Mesenchymal stem cell (in vitro differentiated cells and primary cell): ENCODE measurements around the gene NIPAL1.
"Not testable (repeated sequence)": the region's sequence is repeated elsewhere in the genome, so short reads cannot be mapped to it uniquely, and the experiment has no call there.

Source experiments
- DNase-seq: peaks from one replicate; pipeline ENCODE4 v3.0.0-alpha.2; 2013
- H2AFZ ChIP-seq: one replicate; pipeline ENCODE4 v1.6.1; 2013; ENCODE audit warnings: low read depth, mild to moderate bottlenecking, control low read depth, inconsistent platforms, low read length, moderate library complexity
- H2AK5ac ChIP-seq: 2 replicates; pipeline ENCODE4 v1.6.1; 2013; ENCODE audit warnings: low read length, moderate library complexity, mild to moderate bottlenecking, inconsistent platforms; ENCODE audit not compliant: severe bottlenecking
- H2BK120ac ChIP-seq: one replicate; pipeline ENCODE4 v1.6.1; 2013; ENCODE audit warnings: low read depth, mild to moderate bottlenecking, inconsistent platforms, low read length, moderate library complexity
- H2BK12ac ChIP-seq, 2 experiments: one replicate each; pipeline ENCODE4 v1.6.1; 2013; ENCODE audit warnings: inconsistent platforms in 2 of 2, low read length in 2 of 2, mild to moderate bottlenecking in 2 of 2, moderate library complexity in 2 of 2, control low read depth in 1 of 2
- H2BK15ac ChIP-seq: one replicate; pipeline ENCODE4 v1.6.1; 2013; ENCODE audit warnings: mild to moderate bottlenecking, low read depth, inconsistent platforms; ENCODE audit not compliant: poor library complexity, severe bottlenecking
- H2BK5ac ChIP-seq: 2 replicates; pipeline ENCODE4 v1.6.1; 2013; ENCODE audit warnings: low read depth, mild to moderate bottlenecking, low read length, control low read depth, inconsistent platforms; ENCODE audit not compliant: poor library complexity, severe bottlenecking
- H3K14ac ChIP-seq, 2 experiments: one replicate each; pipeline ENCODE4 v1.6.1; 2013; ENCODE audit warnings: inconsistent platforms in 2 of 2, low read length in 2 of 2, control low read depth in 1 of 2, mild to moderate bottlenecking in 1 of 2, moderate library complexity in 1 of 2
- H3K18ac ChIP-seq, 2 experiments: one replicate each; pipeline ENCODE4 v1.6.1; 2013; ENCODE audit warnings: inconsistent platforms in 2 of 2, low read length in 2 of 2, control low read depth in 1 of 2, low read depth in 1 of 2, mild to moderate bottlenecking in 1 of 2
- H3K23ac ChIP-seq, 2 experiments: one replicate each; pipeline ENCODE4 v1.6.1; 2013; ENCODE audit warnings: inconsistent platforms in 2 of 2, low read length in 2 of 2, mild to moderate bottlenecking in 2 of 2, moderate library complexity in 2 of 2, control low read depth in 1 of 2
- H3K27ac ChIP-seq: 2 replicates; pipeline ENCODE4 v1.5.1; 2013; ENCODE audit warnings: mild to moderate bottlenecking, moderate library complexity, low read length, control low read depth, inconsistent platforms; ENCODE audit not compliant: poor library complexity, severe bottlenecking
- H3K27me3 ChIP-seq, 2 experiments: 2 replicates each; pipeline versions ENCODE4 v1.6.1 to v1.7.0; 2013; ENCODE audit warnings: low read length in 2 of 2, mild to moderate bottlenecking in 2 of 2, moderate library complexity in 2 of 2, control low read depth in 1 of 2, inconsistent platforms in 1 of 2; ENCODE audit not compliant: control insufficient read depth in 1 of 2, insufficient read depth in 1 of 2
- H3K36me3 ChIP-seq, 2 experiments: 2 replicates each; pipeline versions ENCODE4 v1.6.1 to v1.7.0; 2013; ENCODE audit warnings: low read length in 2 of 2, control low read depth in 1 of 2, inconsistent platforms in 1 of 2, low read depth in 1 of 2, mild to moderate bottlenecking in 1 of 2; ENCODE audit not compliant: insufficient read depth in 2 of 2, control insufficient read depth in 1 of 2
- H3K4ac ChIP-seq, 2 experiments: one replicate each; pipeline ENCODE4 v1.6.1; 2013; ENCODE audit warnings: inconsistent platforms in 2 of 2, low read length in 2 of 2, mild to moderate bottlenecking in 2 of 2, moderate library complexity in 2 of 2, control low read depth in 1 of 2, low read depth in 1 of 2
- H3K4me1 ChIP-seq: 2 replicates; pipeline ENCODE4 v1.6.1; 2013; ENCODE audit warnings: low read depth, low read length, control low read depth; ENCODE audit not compliant: control insufficient read depth, insufficient read depth
- H3K4me2 ChIP-seq: 2 replicates; pipeline ENCODE4 v1.6.1; 2013; ENCODE audit warnings: low read length, mild to moderate bottlenecking, inconsistent platforms; ENCODE audit not compliant: poor library complexity, severe bottlenecking
- H3K4me3 ChIP-seq, 2 experiments: 2 replicates each; pipeline versions ENCODE4 v1.5.1 to v1.7.0; 2013; ENCODE audit warnings: low read length in 2 of 2, mild to moderate bottlenecking in 2 of 2, control low read depth in 1 of 2, low read depth in 1 of 2; ENCODE audit not compliant: insufficient read depth in 1 of 2
- H3K79me1 ChIP-seq: replicated peaks from 2 replicates; pipeline ENCODE4 v1.6.1; 2013; ENCODE audit warnings: mild to moderate bottlenecking, control low read depth, low read length, inconsistent platforms; ENCODE audit not compliant: poor library complexity, severe bottlenecking
- H3K9ac ChIP-seq: 2 replicates; pipeline ENCODE4 v1.7.0; 2013; ENCODE audit warnings: mild to moderate bottlenecking, low read length, moderate library complexity
- H3K9me3 ChIP-seq: 2 replicates; pipeline ENCODE4 v1.7.0; 2013; ENCODE audit warnings: mild to moderate bottlenecking, low read length; ENCODE audit not compliant: control insufficient read depth
- H4K8ac ChIP-seq: one replicate; pipeline ENCODE4 v1.6.1; 2013; ENCODE audit warnings: inconsistent platforms, mild to moderate bottlenecking, low read length, moderate library complexity
- H4K91ac ChIP-seq: one replicate; pipeline ENCODE4 v1.6.1; 2013; ENCODE audit warnings: mild to moderate bottlenecking, low read length, inconsistent platforms
- WGBS: methylation state at CpG from one replicate; pipeline ENCODE4 v1.1.7; 2013; ENCODE audit warnings: mixed read lengths; 5-methylcytosine and 5-hydroxymethylcytosine counted together

NIPAL1 gene

DNA sequence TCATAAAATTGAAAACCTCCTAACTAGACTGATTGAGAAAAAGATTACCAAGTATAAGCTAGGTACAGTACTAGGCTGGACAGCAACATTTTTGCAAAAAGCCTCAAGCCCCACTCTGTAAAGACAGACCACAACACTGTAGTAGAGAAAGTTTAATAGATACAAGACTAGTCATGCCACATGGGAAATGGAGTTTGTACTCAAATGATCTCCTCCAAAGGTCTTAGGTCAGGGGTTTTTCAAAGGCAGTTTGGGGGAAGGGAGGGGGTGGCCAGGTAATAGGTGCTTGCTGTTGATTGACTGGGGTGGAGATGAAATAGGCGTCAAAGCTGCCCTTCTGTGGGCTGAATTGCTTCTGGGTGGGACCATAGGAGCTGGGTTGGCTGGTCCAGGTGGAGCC is 14.3 kb upstream of the NIPAL1 start:
- Histone ChIP-seq H2AK5ac (no peak overlapping the region), H3K9me3 (peaks cover 6% of the 10 kb centered on the region), H3K27ac (no peak overlapping the region), H2AFZ (no peak overlapping the region), H2BK5ac (peak overlapping the region; percentile 12), H4K8ac (no peak overlapping the region), H3K79me1 (no peaks in the 10 kb centered on the region), H2BK12ac (no peak overlapping the region), H3K4ac (no peak overlapping the region), H2BK15ac (no peak overlapping the region), H2BK120ac (no peak overlapping the region), H3K9ac (no peak overlapping the region), H4K91ac (no peak overlapping the region), H3K23ac (no peak overlapping the region), H3K36me3 (no peaks in the 10 kb centered on the region), H3K4me3 (no peak overlapping the region), H3K4me2 (no peak overlapping the region), H3K27me3 (no peaks in the 10 kb centered on the region), H3K18ac (no peak overlapping the region), H3K14ac (no peak overlapping the region), H3K4me1 (no peaks in the 10 kb centered on the region)
- DNase-seq: no peak
- no CpG with 5 or more reads among the region's 1 CpG for WGBS

DNA sequence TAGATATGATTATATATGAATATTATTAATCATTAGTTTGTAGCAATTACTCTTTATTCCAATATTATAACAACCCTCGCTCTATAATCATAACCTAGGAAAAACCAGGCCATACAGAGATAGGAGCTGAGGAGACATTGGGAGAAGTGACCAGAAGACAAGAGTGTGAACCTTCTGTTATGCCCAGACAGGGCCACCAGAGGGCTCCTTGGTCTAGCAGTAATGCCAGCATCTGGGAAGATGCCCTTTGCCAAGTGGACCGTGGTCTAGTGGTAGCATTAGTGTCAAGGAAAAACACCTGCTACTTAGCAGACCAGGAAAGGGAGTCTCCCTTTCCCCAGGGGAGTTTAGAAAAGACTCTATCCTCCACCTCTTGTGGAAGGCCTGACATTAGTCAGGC is 13.0 kb upstream of the NIPAL1 start:
- not testable (repeated sequence) for H3K4me2 ChIP-seq, H3K27me3 ChIP-seq, H2BK120ac ChIP-seq, H3K23ac ChIP-seq, H3K27ac ChIP-seq, H3K18ac ChIP-seq, H2BK12ac ChIP-seq, H2AFZ ChIP-seq, H3K4ac ChIP-seq, H2BK15ac ChIP-seq, H3K4me3 ChIP-seq, H4K91ac ChIP-seq, H3K36me3 ChIP-seq, H2AK5ac ChIP-seq, H3K14ac ChIP-seq, H4K8ac ChIP-seq, H3K79me1 ChIP-seq, H2BK5ac ChIP-seq, H3K4me1 ChIP-seq, H3K9ac ChIP-seq
- WGBS: 100% methylated on average over 1 of the region's 2 CpGs
- peak; percentile 49 for DNase-seq
- H3K9me3 ChIP-seq: peaks cover 17% of the 10 kb centered on the region

DNA sequence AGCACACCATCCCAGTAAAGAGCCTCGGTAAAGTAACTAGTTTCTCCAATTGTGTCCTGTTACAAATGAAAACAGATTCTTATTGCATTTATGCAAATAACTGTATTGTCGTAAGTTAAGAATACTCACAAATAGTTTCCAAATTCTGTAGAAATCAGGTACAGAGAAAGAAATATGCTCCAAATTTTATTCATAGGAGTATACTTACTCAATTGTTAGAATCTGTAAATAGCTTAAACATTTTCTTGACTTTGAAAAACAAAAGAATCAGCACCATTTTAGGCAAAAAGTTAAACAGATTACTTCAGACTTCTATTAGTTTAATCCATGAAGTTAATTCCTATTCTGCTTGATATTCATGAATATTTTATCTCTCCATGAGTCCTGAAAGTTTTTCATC is 10.8 kb upstream of the NIPAL1 start:
- H3K4me2 ChIP-seq: no peak overlapping the region
- no peak overlapping the region for H3K14ac ChIP-seq
- WGBS: no CpG with 5 or more reads among the region's 2 CpGs
- H2BK12ac ChIP-seq: no peak overlapping the region
- H3K9me3 ChIP-seq: peaks cover 18% of the 10 kb centered on the region
- no peaks in the 10 kb centered on the region for H3K36me3 ChIP-seq
- H2BK120ac ChIP-seq: no peak overlapping the region
- H4K91ac ChIP-seq: no peak overlapping the region
- no peak overlapping the region for H3K4me3 ChIP-seq
- no peak overlapping the region for H2AK5ac ChIP-seq
- H3K27ac ChIP-seq: no peak overlapping the region
- no peaks in the 10 kb centered on the region for H3K4me1 ChIP-seq
- H3K27me3 ChIP-seq: no peaks in the 10 kb centered on the region
- no peak overlapping the region for H3K4ac ChIP-seq
- no peak overlapping the region for H3K9ac ChIP-seq
- no peak overlapping the region for H2AFZ ChIP-seq
- H3K23ac ChIP-seq: no peak overlapping the region
- no peak overlapping the region for H4K8ac ChIP-seq
- H2BK5ac ChIP-seq: no peak overlapping the region
- H2BK15ac ChIP-seq: no peak overlapping the region
- DNase-seq: no peak
- no peak overlapping the region for H3K18ac ChIP-seq
- H3K79me1 ChIP-seq: no peaks in the 10 kb centered on the region

DNA sequence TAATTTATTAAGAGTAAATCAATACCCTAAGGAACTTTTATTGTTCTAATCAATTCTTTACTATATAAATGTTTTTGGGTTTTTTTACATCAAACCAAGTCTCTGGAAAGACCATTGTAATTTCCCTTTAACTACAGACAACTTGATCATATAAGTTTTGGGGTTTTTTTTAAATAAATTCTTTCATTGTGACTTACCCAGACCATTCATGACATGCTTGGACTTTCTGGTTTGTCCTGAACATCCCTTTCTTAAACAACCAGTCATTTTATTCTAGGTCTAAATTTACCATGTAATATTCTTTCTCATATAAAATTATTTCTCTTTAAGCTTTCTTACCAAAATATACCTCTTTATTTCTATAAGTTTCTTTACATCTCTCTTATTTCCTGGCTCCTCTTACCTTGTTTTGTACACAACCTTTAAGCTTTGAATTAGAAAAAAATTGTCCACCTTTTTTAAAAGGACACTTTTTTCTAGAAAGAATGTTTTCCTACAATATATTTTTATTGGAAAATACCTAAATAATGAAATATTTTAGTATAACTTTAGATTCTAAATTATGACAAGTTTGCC is 8.5 kb upstream of the NIPAL1 start:
- Histone ChIP-seq H2BK5ac (no peak overlapping the region), H3K23ac (no peak overlapping the region), H3K9ac (no peak overlapping the region), H3K4me2 (no peak overlapping the region), H2BK12ac (no peak overlapping the region), H3K36me3 (no peaks in the 10 kb centered on the region), H3K4me3 (no peak overlapping the region), H3K14ac (no peak overlapping the region), H2AK5ac (no peak overlapping the region), H3K79me1 (no peaks in the 10 kb centered on the region), H4K91ac (no peak overlapping the region), H3K27me3 (no peaks in the 10 kb centered on the region), H3K4me1 (no peaks in the 10 kb centered on the region), H3K18ac (no peak overlapping the region), H2AFZ (no peak overlapping the region), H3K9me3 (peaks cover 18% of the 10 kb centered on the region), H4K8ac (no peak overlapping the region), H3K27ac (no peak overlapping the region), H3K4ac (no peak overlapping the region), H2BK120ac (no peak overlapping the region), H2BK15ac (no peak overlapping the region)
- DNase-seq: peak; percentile 17
